GM12878 (cell line): ENCODE results near the gene MNT. TPM values are rescaled to one million over a fixed set of nuclear protein-coding genes. Genes with fewer than 3 reads are reported as not detected.

Experiments used
- ATAC-seq: fragments of 200-7000 bp; cut with Tn5 transposase; 3 replicates; pipeline ENCODE4 v1.9.1; 2020; ENCODE audit warnings: mild to moderate bottlenecking, moderate library complexity
- BruUV-seq: library from RNA; stranded (reverse); fragments of 400-500 nt; replicated peaks from 2 replicates; lab custom pipeline; 2021; lab: Mats Ljungman, UMichigan
- CTCF ChIA-PET: fragments of 300-600 bp; sonication (Branson Sonifier 250); formaldehyde crosslinking; extraction: SDS; loops from one replicate; lab custom pipeline; 2021; ENCODE audit warnings: inconsistent platforms; lab: Yijun Ruan, JAX
- POLR2A ChIA-PET: fragments of 350-600 bp; formaldehyde crosslinking; extraction: SDS; loops from one replicate; lab custom pipeline; 2021; ENCODE audit warnings: inconsistent platforms; lab: Charles Lee
- RAD21 ChIA-PET: fragments of 300-600 bp; sonication (Branson Sonifier 250); formaldehyde crosslinking; loops from one replicate; lab custom pipeline; 2023; ENCODE audit warnings: antibody characterized with exemption; ENCODE audit not compliant: unreplicated experiment; lab: Charles Lee
- SMC1A ChIA-PET: fragments of 300-600 bp; sonication (Branson Sonifier 250); formaldehyde crosslinking; loops from one replicate; lab custom pipeline; 2023; ENCODE audit not compliant: unreplicated experiment, uncharacterized antibody; lab: Charles Lee
- DNase-seq: peaks from one replicate; pipeline ENCODE4 v3.0.0-alpha.2; 2011; ENCODE audit warnings: low read depth, low spot score
- FAIRE-seq: peaks from 3 replicates; lab custom pipeline; 2011; peaks lifted over from hg19 to GRCh38; lab: Jason Lieb, UNC
- H2AFZ ChIP-seq: 2 replicates; pipeline ENCODE4 v1.6.0; 2011; ENCODE audit warnings: low read depth, low read length, control low read depth; ENCODE audit not compliant: control insufficient read depth
- H3K27ac ChIP-seq: 2 replicates; pipeline ENCODE4 v1.5.1; 2011; ENCODE audit warnings: control low read depth; ENCODE audit not compliant: control insufficient read depth, insufficient read depth
- H3K27me3 ChIP-seq, 2 experiments: replicated peaks in 1 of 2; 2 replicates each; pipeline versions ENCODE4 v1.6.0 to v1.6.1; 2011; ENCODE audit warnings: low read length in 1 of 2; ENCODE audit not compliant: control insufficient read depth in 2 of 2, insufficient read depth in 2 of 2
- H3K36me3 ChIP-seq, 2 experiments: 2 replicates each; pipeline ENCODE4 v1.5.1; 2011; ENCODE audit warnings: low read length in 1 of 2; ENCODE audit not compliant: control insufficient read depth in 2 of 2, insufficient read depth in 2 of 2
- H3K4me1 ChIP-seq: 2 replicates; pipeline ENCODE4 v1.6.1; 2011; ENCODE audit warnings: mild to moderate bottlenecking, low read length, moderate library complexity, mixed read lengths; ENCODE audit not compliant: control insufficient read depth, insufficient read depth
- H3K4me2 ChIP-seq: 2 replicates; pipeline ENCODE4 v1.6.0; 2011; ENCODE audit warnings: control low read depth; ENCODE audit not compliant: control insufficient read depth, insufficient read depth
- H3K4me3 ChIP-seq: fragments of 200-600 bp; sonication (generic); 2 replicates; pipeline ENCODE4 v1.5.1; 2016
- H3K79me2 ChIP-seq: 2 replicates; pipeline ENCODE4 v1.6.0; 2011; ENCODE audit warnings: low read length; ENCODE audit not compliant: control insufficient read depth, insufficient read depth
- H3K9ac ChIP-seq: 2 replicates; pipeline ENCODE4 v1.8.0; 2011; ENCODE audit warnings: low read length, control low read depth, mixed read lengths; ENCODE audit not compliant: control insufficient read depth, insufficient read depth
- H3K9me3 ChIP-seq: replicated peaks from 3 replicates; pipeline ENCODE4 v1.5.1; 2011; ENCODE audit warnings: mild to moderate bottlenecking, low read length; ENCODE audit not compliant: control insufficient read depth, insufficient read depth
- H4K20me1 ChIP-seq: 2 replicates; pipeline ENCODE4 v1.6.0; 2011; ENCODE audit not compliant: control insufficient read depth, insufficient read depth
- BMI1 ChIP-seq: fragments of 450-650 bp; IDR thresholded peaks from 2 replicates; pipeline ENCODE4 v1.6.1; 2016; ENCODE audit warnings: mild to moderate bottlenecking, moderate library complexity, borderline replicate concordance
- CBX5 ChIP-seq: sonication (generic); IDR thresholded peaks from 2 replicates; pipeline ENCODE4 v1.6.1; 2016; ENCODE audit warnings: low read depth, moderate library complexity, mild to moderate bottlenecking, inconsistent platforms
- CHD4 ChIP-seq: fragments of 200-600 bp; sonication (generic); IDR thresholded peaks from 2 replicates; pipeline ENCODE4 v1.6.1; 2016; ENCODE audit warnings: mild to moderate bottlenecking
- ESRRA ChIP-seq: IDR thresholded peaks from 2 replicates; pipeline ENCODE4 v1.6.1; 2012; ENCODE audit warnings: mild to moderate bottlenecking, low read length, improper control_type of control experiment
- HDGF ChIP-seq: fragments of 450-650 bp; IDR thresholded peaks from 2 replicates; pipeline ENCODE4 v1.6.1; 2016; ENCODE audit warnings: antibody characterized with exemption
- NR2C1 ChIP-seq: fragments of 450-650 bp; IDR thresholded peaks from 2 replicates; pipeline ENCODE4 v1.6.1; 2017; ENCODE audit warnings: antibody characterized with exemption, mild to moderate bottlenecking, moderate library complexity
- PAX5 ChIP-seq: IDR thresholded peaks from 2 replicates; pipeline ENCODE4 v1.6.1; 2011; ENCODE audit warnings: low read depth, low read length, borderline replicate concordance
- RB1 ChIP-seq: fragments of 450-650 bp; formaldehyde crosslinking; IDR thresholded peaks from 2 replicates; pipeline ENCODE4 v1.6.1; 2017; ENCODE audit warnings: mild to moderate bottlenecking, borderline replicate concordance
- RFX5 ChIP-seq: IDR thresholded peaks from 2 replicates; pipeline ENCODE4 v1.6.1; 2011; ENCODE audit warnings: low read depth, low read length, improper control_type of control experiment
- SIN3A ChIP-seq: IDR thresholded peaks from 2 replicates; pipeline ENCODE4 v1.6.1; 2012; ENCODE audit warnings: low read depth, low read length, improper control_type of control experiment
- SKIL ChIP-seq: fragments of 450-650 bp; IDR thresholded peaks from 2 replicates; pipeline ENCODE4 v1.6.1; 2017; ENCODE audit warnings: mild to moderate bottlenecking, low read depth, inconsistent platforms; ENCODE audit not compliant: poor library complexity, severe bottlenecking
- SMAD1 ChIP-seq: fragments of 450-650 bp; IDR thresholded peaks from 2 replicates; pipeline ENCODE4 v1.6.1; 2018; ENCODE audit warnings: mild to moderate bottlenecking, low read depth; ENCODE audit not compliant: partially characterized antibody
- STAT1 ChIP-seq: fragments of 450-650 bp; conservative IDR thresholded peaks from 2 replicates; pipeline ENCODE4 v1.6.1; 2014; ENCODE audit warnings: antibody characterized with exemption, mild to moderate bottlenecking
- SUPT20H ChIP-seq: IDR thresholded peaks from 2 replicates; pipeline ENCODE4 v1.6.1; 2011; ENCODE audit warnings: low read depth, mild to moderate bottlenecking, low read length, moderate library complexity, borderline replicate concordance; ENCODE audit not compliant: control insufficient read depth
- ZBTB40 ChIP-seq: fragments of 450-650 bp; IDR thresholded peaks from 2 replicates; pipeline ENCODE4 v1.6.1; 2016; ENCODE audit warnings: mild to moderate bottlenecking, moderate library complexity, borderline replicate concordance
- ZNF24 ChIP-seq: fragments of 450-650 bp; IDR thresholded peaks from 2 replicates; pipeline ENCODE4 v1.6.1; 2017; ENCODE audit warnings: antibody characterized with exemption, mild to moderate bottlenecking
- ZNF622 ChIP-seq: fragments of 450-650 bp; IDR thresholded peaks from 2 replicates; pipeline ENCODE4 v1.6.1; 2017; ENCODE audit warnings: mild to moderate bottlenecking, inconsistent platforms
- WGBS: methylation state at CpG from one replicate; pipeline ENCODE4 v1.1.6; 2016; ENCODE audit warnings: low lambda C conversion rate; ENCODE audit not compliant: insufficient replicate concordance, insufficient coverage; ENCODE audit errors: missing lambda C conversion rate; 5-methylcytosine and 5-hydroxymethylcytosine counted together
- in situ Hi-C: fragments of 300-500 bp; cut with MboI; formaldehyde crosslinking; loops from 9 replicates; pipeline ENCODE4 v1.14.3; 2018; ENCODE audit warnings: mixed read lengths
- intact Hi-C: fragments of 100-400 bp; cut with micrococcal nuclease; formaldehyde crosslinking; loops from one replicate; pipeline ENCODE4 v1.14.2; 2022; ENCODE audit not compliant: unreplicated experiment
- polyA plus RNA-seq, 11 experiments: library from polyadenylated mRNA; depleted of rRNA in 4 of 11; unstranded in 6 of 11; stranded (reverse) in 5 of 11; fragments of >200 nt; fragmentation: Nextera tagmentation in 4 of 11; fragmentation: Illumina TruSeq in 1 of 11; extraction: Ambion mirVana in 4 of 11; extraction: Trizol in 1 of 11; gene quantifications; 1 replicate in 1 of 11; 2 replicates in 10 of 11; pipeline versions ENCODE4 v1.2.1 to v1.2.3, GENCODE V29; 2011 to 2016; ENCODE audit warnings: inconsistent platforms in 2 of 11, missing spikeins in 2 of 11, low read depth in 1 of 11
- total RNA-seq, 4 experiments: library from RNA; depleted of rRNA in 3 of 4; stranded (reverse); fragments of >200 nt in 3 of 4; fragmentation: Illumina TruSeq in 1 of 4; extraction: Trizol in 1 of 4; gene quantifications; 2 replicates each; pipeline versions ENCODE4 v1.2.1 to v1.2.3, GENCODE V29; 2013 to 2021

Gene MNT
- total and polyA plus RNA-seq, 10 of the 15 experiments (the other 5 are each of a cell fraction or from before 2014, with no cell fraction given), result 0.31 to 15.9 (median 3.8) TPM

- Histone ChIP-seq H3K79me2 (no peaks in the 10 kb centered on the region), H3K9ac (no peak overlapping the region), H3K27ac (no peak overlapping the region), H3K4me1 (no peaks in the 10 kb centered on the region), H3K4me3 (no peak overlapping the region), H2AFZ (no peak overlapping the region), H3K9me3 (no peaks in the 10 kb centered on the region), H3K4me2 (no peak overlapping the region), H4K20me1 (no peaks in the 10 kb centered on the region), H3K36me3 (peaks cover 11 to 14% of the 10 kb centered on the region in 2 experiments; a peak in 3 of 4 replicates), H3K27me3 (no peaks in the 10 kb centered on the region)
- no peak for ATAC-seq
- POLR2A ChIA-PET, result no interaction called here
- CTCF ChIA-PET, result interaction anchor here (0.7 to 1.0 kb wide), 2 partner anchors 17 to 905 kb away, joined by 3 read pairs; no protein-coding TSS in a partner anchor
- in situ Hi-C loops (no loop called here), intact Hi-C loops (no loop called here)
- 81% methylated on average over 6 of the region's 6 CpGs for WGBS
- TF ChIP-seq ZBTB40, result no peak
- TF ChIP-seq CBX5, result no peak
- TF ChIP-seq CHD4, result no peak
- no peak for TF ChIP-seq ZNF24
- TF ChIP-seq RB1, result no peak
- TF ChIP-seq SUPT20H, result no peak
- no peak for TF ChIP-seq BMI1
- TF ChIP-seq SKIL, result no peak
- no peak for TF ChIP-seq PAX5
- no peak for TF ChIP-seq SIN3A
- TF ChIP-seq RFX5, result no peak
- TF ChIP-seq SMAD1, result no peak
- TF ChIP-seq NR2C1, result no peak
- no peak for TF ChIP-seq ZNF622
- TF ChIP-seq ESRRA, result no peak
- TF ChIP-seq STAT1, result no peak
- TF ChIP-seq HDGF, result no peak
- FAIRE-seq, result no peak
- no TSS peak for BruUV-seq
- DNase-seq, result no peak
- RAD21 ChIA-PET, result no interaction called here
- SMC1A ChIA-PET, result no interaction called here
Measured at GRCh38 chr17:2438823-2439222, 38.0 kb upstream of the MNT start.
